HG02970 (cell line): ENCODE results near the gene INSYN1.

Experiments used
- ATAC-seq: cut with Tn5 transposase; IDR thresholded peaks from one replicate; pipeline ENCODE4 v1.9.1; 2021; ENCODE audit warnings: mild to moderate bottlenecking, moderate library complexity, moderate number of reproducible peaks; ENCODE audit not compliant: unreplicated experiment, low FRiP score

The INSYN1 gene

DNA sequence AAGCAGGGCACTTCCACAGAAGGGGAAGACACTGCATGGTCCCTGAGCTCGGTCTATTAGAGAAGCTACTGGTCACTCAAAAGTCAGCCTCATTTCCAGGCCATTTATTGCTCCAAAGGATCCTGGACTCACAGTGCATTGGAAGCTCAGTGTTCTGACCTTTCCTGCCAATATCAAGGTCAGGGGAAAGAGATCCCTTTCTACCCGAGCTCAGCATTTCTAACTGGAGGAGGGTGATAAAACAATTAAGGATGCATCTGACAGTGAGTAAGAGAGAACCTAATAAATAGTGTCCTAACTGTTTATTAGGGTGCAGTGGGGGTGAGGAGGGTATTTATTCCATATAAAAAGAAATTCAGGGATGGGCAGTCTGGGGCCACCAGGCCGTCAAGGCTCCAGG, 26.8 kb upstream of the INSYN1 start:
- no peak for ATAC-seq

DNA sequence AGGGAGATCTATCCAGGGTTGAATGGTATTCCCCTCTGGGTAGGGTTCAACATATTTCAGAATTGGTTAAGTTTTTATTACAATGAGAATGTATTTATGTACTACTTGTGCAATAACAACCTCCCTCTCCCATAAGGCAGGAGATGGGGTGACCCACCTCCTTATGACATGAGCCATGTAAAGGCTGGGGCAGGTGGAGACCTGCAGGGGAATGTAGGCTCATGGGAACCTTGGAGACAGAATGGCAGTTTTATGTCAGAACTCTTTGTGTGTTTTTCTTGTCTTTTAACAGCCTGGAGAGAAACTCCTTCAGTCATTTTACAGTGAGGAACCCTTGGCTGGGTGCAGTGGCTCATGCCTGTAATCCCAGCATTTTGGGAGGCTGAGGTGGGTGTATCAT, 24.6 kb upstream of the INSYN1 start:
- ATAC-seq: no peak

DNA sequence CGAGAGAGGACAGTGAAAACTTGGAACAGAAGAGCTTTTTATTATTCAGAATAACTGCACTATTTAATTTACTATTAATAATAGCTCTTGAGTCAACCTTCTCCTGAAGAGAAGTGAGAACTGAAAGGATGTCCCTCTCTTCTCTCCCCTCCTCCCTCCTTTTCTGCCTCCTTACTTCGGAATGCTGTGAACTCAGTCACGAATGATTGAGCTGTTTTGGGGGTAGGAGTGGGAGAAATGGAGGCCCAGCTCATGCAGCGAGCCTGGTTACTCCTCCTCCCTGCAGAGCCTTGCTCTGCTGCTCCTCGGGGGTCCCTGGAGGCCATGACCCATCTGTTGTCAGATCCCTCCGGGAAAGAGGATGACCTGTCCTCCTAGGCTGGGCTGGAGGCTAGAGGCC, 20.3 kb upstream of the INSYN1 start:
- ATAC-seq: no peak

DNA sequence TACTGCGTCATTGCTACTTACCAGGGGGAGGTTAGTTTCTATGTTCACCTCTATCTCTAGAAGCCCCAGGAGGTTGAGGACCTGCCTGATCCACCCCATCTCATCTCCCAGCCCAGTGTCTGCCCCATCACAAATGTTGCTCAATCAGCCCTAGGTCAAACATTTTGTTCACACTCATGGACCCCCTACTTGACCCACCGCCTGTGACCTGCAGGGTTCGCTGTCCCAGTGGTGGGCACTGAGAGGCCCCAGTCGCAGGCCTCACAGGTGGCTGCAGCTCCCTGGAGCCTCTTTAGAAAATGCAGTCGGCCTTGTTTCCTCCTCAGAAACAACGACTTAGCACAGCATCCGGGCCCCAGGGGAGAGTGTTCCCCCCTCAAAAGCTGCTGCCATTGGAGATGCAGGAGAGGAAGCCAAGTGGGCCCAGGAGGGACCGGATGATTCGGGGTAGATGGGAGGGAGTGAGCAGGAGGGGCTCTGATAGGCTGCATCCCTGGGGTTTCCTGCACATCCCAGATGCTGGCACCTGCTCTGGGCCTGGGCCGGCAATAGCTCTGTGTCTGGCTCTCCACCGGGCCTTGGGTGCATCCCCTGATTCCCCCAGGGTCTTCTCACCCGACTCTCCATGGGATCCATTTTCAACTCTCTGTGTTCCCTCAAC, 18.4 kb upstream of the INSYN1 start:
- no peak for ATAC-seq

DNA sequence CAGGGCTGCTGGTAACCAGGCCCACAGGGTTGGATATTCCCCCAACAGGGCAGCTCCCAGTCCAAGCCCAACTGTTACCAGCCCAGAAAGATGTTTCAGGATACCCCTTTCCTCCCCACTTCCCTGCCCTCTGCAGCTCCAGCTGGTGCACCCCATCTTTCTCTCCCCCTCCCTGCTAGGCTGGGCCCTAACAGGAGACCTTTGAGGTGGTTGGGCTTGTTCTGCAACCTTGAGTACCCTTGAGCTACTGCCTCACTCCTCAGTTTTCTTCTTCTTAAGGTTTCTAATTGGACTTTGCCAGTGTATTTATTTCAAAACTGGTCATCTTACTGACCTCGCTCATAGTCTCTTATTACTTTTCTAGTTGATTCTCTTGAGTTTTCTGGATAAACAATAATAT, 16.9 kb upstream of the INSYN1 start:
- no peak for ATAC-seq

DNA sequence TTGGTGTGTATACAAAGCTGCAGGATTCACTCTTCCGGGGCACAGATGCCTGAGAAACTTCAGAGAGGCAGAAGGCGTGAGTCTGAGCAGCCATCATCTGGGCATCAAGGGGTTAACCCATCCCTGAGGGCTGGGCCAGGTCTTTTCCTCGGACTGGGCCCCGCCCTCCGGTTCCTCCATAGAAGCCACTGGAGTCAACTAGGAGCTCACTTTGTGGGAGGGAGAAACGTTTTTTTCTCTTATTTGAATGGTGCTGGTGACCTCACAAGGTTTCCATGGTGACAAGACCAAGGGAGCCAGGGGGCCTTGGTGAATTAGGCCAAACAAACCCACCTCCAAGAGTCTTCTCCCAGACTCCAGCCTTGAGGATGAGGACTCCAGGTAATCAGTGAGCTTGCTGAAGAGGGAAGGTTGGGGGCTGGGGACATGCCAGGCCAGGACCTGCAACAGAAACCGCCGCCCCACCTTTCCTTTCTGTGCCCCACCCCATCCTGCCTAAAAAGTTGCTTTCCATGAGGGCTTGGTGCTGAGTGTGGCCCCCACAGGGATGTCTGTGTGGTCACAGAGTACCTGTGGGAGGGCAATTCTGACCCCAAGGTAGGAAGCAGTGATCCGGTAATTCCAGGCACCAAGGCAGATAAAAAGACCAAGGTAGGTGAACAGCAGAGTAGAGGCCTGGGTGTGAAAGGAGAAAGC, 14.8 kb upstream of the INSYN1 start:
- no peak for ATAC-seq

DNA sequence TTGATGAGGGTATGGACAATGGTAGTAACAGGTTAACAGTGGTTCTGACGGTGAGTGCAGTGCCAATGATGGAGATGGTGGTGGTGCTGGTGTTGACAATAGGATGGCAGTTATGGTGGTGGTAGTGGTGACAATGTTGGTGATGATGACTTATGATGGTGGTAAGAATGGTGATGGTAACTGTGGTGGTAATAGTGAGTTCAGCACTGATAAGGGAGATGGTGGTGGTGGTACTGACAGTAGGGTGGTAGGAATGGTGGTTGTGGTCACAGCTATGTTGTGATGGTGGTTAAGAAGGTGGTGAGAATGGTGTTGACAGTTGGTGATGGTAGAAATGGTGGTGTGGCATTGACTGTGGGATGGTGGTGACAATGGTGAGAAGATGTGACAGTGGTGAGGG, 13.4 kb upstream of the INSYN1 start:
- no peak for ATAC-seq

DNA sequence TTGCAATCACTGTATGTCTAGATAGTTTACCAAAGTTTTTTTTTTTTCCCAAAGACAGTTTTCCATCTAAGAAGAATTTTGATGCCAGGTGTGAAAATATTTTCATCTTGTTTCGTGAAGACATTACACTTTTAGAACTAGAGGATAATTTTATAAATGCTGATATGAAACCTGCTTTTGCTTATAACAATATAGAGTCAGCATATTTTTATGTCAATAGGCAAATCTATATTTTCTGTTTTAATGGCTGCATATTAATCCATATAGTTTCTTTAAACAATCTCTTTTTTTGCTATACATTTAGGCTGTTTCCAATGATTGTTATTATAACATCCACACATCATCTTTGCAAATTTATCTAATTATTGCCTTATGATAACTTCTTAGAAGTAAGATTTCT, 12.6 kb upstream of the INSYN1 start:
- ATAC-seq: no peak

DNA sequence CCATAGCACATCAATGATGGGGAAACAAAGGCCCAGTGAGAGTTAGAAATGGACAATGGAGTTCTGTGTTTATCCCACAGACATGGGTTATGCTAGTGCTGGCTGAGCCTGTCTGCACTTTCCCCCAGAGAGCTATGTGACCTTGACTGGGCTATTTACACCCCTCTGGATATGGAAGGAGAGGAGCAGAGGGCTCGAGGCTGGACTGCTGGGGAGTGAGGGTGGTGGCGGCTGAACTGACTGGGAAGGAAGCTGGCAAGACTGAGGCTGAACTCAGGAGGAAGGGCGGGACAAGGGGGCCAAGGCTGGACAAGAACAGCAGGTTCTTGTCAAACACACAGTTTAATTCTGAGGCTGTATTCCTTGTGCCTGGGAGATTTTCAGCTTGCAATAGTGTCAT, 10.8 kb upstream of the INSYN1 start:
- no peak for ATAC-seq

DNA sequence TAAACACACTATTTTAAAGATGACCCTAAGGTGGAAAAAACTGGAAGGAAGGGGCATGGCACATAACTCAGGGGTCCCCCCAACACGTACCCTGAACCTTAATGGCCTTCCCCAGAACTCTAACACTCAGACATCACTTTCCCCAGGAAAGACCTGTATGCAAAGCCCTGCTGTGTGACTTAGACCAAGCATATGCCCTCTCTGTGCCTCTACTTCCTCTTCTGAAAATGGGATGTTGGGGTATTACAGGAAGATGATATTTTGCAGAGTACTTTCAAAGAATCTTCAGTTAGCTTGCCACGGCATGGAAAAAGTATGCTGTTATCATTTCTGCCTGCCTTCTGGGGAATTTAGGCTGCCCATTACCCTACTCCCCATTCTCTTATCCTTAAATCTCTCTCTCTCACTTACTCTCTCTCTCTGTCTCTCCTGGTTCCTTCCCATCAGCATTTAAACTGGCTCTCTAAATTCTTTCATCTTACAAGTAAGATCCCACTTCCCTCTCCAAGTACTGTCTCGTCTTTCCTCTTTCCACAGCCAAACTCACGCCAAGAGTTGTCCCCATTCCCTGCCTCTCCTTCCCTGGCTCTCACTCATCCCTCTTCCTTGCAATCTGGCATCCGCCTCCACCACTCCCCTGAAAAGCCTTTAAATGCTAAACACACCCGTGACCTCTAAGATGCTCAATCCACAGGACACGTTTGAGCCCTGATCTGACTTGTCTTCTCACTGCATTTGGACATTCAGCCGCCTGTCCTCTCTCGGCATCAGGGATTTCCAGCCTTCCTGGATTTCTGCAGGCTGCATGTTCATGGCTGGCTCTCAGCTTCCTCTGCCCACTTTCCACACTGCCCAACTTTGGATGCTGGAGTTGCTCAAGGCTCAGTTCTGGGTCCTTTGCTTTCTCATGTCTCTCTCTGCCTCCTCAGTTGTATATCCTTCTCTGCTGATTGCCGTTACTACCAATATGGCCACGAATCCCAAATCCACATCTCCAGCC, 7.5 kb upstream of the INSYN1 start:
- ATAC-seq: no peak

DNA sequence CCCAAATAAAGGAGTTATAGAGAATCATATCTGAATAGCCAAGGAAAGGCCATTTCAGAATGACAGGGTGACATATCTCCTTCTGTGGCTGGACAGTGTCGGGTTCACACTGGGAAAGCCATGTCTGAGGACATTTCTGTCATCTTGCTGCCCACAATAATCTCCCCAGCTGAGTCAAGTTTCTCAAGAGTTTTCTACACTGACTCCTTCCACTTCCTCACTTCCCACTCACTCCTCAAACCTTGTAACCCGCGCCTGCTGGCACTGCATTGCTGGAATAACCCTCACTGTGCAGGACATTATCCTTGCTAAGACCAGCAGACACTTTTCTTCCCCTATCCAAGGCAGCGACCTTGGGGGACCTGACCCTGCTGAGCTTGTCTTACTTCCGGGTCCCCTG, 5.3 kb upstream of the INSYN1 start:
- no peak for ATAC-seq

DNA sequence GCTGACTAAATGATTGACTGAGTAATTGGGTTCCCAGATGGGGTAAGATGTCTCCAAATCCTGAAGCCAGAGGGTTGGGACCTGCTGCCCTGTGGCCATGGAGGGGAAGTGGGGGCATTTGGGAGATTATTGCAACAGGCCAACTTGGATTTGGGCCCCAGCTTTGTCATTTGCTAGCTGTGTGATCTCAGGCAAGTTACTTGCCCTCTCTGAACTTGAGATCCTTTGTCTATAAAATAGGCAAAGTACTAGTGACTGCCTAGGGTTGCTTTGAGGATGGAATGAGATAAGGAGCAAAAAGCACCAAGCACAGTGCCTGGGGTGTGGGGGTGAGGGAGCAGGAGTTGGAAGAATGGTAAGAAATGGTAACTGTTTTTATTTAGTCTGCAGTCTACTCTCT, 4.4 kb upstream of the INSYN1 start:
- ATAC-seq: no peak

DNA sequence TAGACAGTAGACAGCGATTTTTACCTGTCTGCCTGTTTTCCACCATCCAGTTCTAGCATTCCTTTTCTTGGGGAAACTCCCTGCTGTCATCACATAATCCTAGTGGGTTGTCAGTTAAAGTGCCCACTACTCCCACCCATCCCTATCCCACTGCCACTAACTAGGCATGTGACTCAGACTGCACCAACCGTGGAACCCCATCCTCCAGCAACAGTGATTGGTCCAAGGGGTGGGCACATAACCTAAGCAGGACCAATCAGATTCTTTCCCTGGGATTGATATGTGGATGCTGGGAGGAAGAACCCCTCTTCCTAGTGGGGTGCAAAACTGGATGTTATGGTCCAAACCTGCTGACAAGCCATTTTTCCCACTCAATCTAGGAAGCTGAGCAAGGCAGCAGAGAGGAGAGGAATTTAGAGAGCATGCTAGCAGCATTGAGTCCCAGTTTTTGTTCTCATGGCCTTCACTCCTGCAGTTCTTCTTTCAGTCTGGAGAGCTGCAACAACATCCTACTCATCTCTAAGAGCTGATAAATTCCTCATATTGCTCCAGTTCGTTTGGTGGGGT, 3.9 kb upstream of the INSYN1 start:
- no peak for ATAC-seq

DNA sequence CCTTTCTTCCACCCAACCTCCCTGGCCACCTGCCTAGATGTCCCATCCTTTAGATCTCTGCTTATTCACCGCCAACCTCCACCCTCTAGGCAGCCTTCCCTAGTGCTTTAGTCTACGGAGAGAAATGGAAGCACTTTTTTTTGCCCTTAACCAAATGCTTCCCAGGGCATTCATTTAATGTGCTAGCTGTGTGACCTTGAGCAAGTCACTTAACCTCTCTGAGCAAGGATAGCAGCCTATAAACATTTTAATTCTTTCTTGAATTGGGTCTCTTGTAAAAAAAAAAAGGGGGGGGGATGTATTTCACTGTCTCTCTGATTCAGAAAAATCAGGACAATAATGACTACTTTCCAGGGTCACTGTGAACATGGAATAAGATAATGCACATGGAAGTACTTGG, 3.2 kb upstream of the INSYN1 start:
- no peak for ATAC-seq

DNA sequence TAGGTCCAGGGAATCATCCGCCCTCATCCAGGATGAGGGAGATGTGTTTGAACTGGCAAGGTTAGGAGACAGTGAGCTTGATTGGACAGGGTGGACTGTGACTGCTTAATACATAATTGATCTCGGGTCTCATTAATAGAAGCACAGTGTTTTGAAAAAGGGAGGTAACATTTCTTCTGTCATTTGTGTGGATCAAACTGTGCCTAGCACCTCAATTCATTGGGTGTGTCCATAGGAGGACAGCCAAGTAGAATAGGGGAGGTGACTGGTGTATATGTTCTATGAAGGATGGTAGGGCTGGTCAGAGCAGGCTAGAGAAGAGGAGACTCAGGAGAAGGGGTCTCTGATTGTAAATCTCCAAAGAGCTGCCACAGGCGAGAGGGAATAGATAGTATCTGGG, 2.8 kb upstream of the INSYN1 start:
- ATAC-seq: no peak

DNA sequence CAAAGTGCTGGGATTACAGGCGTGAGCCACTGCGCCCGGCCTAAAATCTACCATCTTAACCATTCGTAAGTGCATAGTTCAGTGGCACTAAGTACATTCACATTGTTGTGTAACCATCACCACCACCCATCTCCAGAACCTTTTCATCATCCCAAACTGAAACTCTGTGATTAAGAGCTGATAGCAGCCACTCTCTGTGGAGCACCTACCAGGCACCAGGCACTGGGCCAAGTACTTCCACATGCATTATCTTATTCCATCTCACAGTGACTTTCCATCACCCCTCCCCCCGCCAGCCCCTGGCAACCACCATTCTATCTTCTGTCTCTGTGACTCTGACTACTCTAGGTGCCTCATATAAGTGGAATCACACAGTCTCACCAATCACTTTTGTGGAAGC, 2.3 kb upstream of the INSYN1 start:
- ATAC-seq: no peak

DNA sequence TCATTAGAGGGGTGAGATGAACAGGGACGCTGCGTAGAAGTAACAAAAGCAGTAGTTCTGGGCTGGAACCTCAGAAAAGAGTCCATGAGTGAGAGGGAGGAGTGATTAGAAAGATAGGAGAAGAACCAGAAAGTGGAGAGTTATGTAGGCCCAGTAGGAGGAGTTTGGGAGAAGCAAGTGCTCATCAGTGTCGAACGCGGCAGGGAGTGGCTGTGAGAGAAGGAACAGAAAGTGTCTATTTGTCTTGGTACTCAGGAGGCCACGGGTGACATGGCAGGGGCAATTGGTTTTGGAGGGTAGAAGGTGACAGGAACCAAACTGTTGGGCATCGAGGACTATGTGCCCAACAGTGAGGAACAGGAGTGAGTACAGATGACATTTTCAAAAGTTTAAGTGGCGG, 1.3 kb upstream of the INSYN1 start:
- no peak for ATAC-seq

DNA sequence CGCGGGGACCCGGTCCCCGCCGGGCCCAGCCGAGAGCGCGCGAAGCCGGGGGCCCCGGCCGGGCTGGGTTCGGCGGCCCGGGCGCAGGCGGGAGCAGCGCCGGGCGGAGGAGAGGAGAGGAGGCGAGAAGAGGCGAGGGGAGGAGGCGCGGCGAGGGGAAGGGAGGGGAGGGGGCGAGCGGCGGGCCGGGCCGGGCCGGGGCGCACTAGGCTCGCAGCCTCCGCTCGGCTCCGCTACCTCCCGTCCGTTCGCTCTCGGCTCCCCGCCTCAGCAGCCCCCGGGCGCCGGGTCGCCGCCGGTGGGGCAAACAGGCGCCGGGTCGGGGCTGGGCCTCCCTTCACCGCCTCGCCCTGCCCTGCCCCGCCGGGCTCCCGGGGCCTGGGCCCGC, 351 bp downstream of the INSYN1 start:
- no peak for ATAC-seq

DNA sequence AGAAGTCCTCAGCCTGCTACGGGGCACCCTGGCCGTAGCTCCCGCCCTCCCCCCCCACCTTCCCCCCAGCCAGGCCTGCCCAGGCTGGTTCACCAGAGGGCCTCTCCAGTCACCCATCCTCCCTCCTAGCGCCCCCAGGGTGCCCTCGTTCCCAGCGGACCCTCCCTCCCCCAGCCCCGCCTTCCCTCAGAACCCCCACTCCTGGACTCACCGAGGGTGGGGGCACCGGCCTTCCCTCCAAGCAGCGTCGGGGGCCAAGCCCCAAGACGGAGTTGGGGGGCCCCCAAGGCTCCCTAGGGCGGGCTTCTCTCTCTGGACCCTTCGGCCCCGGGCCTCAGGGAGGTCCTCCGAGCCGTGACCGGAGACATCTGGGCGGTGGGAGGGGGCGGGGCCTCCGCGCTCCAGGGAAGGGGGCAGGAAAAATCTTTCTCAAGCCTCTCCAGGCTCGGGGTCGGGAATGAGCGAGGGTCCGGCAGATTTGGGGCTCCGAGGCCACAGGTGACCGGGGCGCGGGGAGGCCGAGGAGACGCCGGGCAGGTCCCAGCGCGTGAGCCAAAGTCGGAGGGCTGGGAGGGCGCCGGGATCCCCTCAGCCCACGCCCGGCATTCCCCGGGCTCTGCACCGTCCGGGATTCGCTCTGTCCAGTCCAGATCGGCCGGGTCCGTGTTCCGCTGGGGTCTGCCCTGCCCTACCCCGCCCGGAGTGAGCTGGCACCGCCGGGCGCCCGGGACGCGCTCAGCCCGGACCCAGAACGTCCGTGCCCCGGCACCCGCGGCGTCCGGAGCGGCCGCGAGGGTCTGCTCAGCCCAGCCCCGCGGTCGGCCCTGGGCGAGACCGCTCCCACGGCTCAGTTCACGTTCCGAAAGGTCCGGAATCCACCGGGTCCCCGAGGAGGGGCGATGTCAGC, 999 bp downstream of the INSYN1 start:
- no peak for ATAC-seq

DNA sequence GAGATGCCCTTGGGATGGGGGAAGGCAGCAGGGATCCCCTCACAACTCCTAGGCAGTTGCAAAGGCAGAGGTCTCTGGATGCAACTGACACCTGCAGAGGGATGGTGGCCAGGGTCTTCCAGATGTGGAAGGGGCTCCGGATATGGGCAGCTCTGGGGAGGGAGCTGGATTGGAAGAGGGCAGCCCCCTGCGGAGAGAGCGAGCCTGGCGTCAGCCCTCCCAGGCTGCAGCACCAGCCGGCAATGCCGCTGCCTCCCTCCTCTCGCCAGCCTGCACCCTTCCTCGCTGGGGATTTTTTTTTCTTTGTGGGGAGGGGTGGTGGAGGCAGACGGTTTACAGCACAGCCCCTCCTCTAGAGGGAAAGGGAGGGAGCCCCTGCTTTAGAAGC, 1.6 kb downstream of the INSYN1 start:
- no peak for ATAC-seq
